BLaER1 treated with 17β-estradiol and CSF1 and Interleukin-3, amounts not matched to agents 10 nM and 100 nM (cell line): ENCODE data around the gene CSRNP2.

Source experiments
- H3K27ac ChIP-seq, 11 experiments: shearing (Covaris generic); formaldehyde crosslinking; 2 replicates each; pipeline ENCODE4 v1.8.1; 2022
- H3K27me3 ChIP-seq, 11 experiments: shearing (Covaris generic); formaldehyde crosslinking; 2 replicates each; pipeline ENCODE4 v1.8.1; 2022
- H3K36me3 ChIP-seq, 11 experiments: shearing (Covaris generic); formaldehyde crosslinking; 2 replicates each; pipeline ENCODE4 v1.8.1; 2022
- H3K4me1 ChIP-seq, 10 experiments: shearing (Covaris generic); formaldehyde crosslinking; 2 replicates each; pipeline ENCODE4 v1.8.1; 2022
- H3K4me2 ChIP-seq, 11 experiments: shearing (Covaris generic); formaldehyde crosslinking; 2 replicates each; pipeline ENCODE4 v1.8.1; 2022
- H3K4me3 ChIP-seq, 10 experiments: shearing (Covaris generic); formaldehyde crosslinking; 2 replicates each; pipeline ENCODE4 v1.8.1; 2022
- H3K9ac ChIP-seq, 11 experiments: shearing (Covaris generic); formaldehyde crosslinking; 2 replicates each; pipeline ENCODE4 v1.8.1; 2022
- H3K9me3 ChIP-seq, 11 experiments: shearing (Covaris generic); formaldehyde crosslinking; replicated peaks in 1 of 11; 2 replicates each; pipeline ENCODE4 v1.8.1; 2022
- H4K20me1 ChIP-seq, 11 experiments: shearing (Covaris generic); formaldehyde crosslinking; 2 replicates each; pipeline ENCODE4 v1.8.1; 2022
- Cebpa-rat ChIP-seq, 11 experiments: shearing (Covaris generic); IDR thresholded peaks; 2 replicates each; pipeline ENCODE4 v1.8.1; 2022

CSRNP2 gene

GRCh38 chr12:51070004-51070403 is 13.4 kb downstream of the CSRNP2 start:
- peak overlapping the region in 7 of 11 experiments; percentile 7 to 61 (median 43); a peak in 7 of 22 replicates for H3K9ac ChIP-seq
- H3K4me2 ChIP-seq = peak overlapping the region in 9 of 11 experiments; percentile 4 to 63 (median 37); a peak in 14 of 22 replicates

GRCh38 chr12:51067771-51068170 is 15.6 kb downstream of the CSRNP2 start:
- H3K4me2 ChIP-seq = no peak overlapping the region
- H3K36me3 ChIP-seq = peaks cover 97 to 100% (median 100%) of the 10 kb centered on the region in 11 experiments
- peaks cover 0 to 22% (median 14%) of the 10 kb centered on the region in 11 experiments; a peak in 11 of 22 replicates for H4K20me1 ChIP-seq
- TF ChIP-seq Cebpa-rat (IDR thresholded peaks at IDR 0.05) = no peak
- no peak overlapping the region for H3K4me3 ChIP-seq
- no peak overlapping the region for H3K27ac ChIP-seq
- no peaks in the 10 kb centered on the region for H3K27me3 ChIP-seq
- no peaks in the 10 kb centered on the region for H3K9me3 ChIP-seq
- peaks cover 0 to 21% (median 13%) of the 10 kb centered on the region in 10 experiments; a peak in 12 of 20 replicates for H3K4me1 ChIP-seq
- no peak overlapping the region for H3K9ac ChIP-seq

More at GRCh38 chr12:51070004-51070403, 13.4 kb downstream of the CSRNP2 start:
- peaks cover 93 to 100% (median 98%) of the 10 kb centered on the region in 11 experiments for H3K36me3 ChIP-seq
- peaks cover 0 to 18% (median 6%) of the 10 kb centered on the region in 11 experiments; a peak in 11 of 22 replicates for H4K20me1 ChIP-seq
- no peaks in the 10 kb centered on the region for H3K9me3 ChIP-seq
- peak in 4 of 11 experiments; percentile 40 to 77 (median 62); a peak in 5 of 22 replicates for TF ChIP-seq Cebpa-rat (IDR thresholded peaks at IDR 0.05)
- H3K4me3 ChIP-seq = no peak overlapping the region
- H3K27me3 ChIP-seq = no peaks in the 10 kb centered on the region
- H3K27ac ChIP-seq = peak overlapping the region in 7 of 11 experiments; percentile 5 to 77 (median 70); a peak in 12 of 22 replicates
- H3K4me1 ChIP-seq = peaks cover 0 to 21% (median 13%) of the 10 kb centered on the region in 10 experiments; a peak in 13 of 20 replicates

- H3K9me3 ChIP-seq = no peaks in the 10 kb centered on the region
- no peak overlapping the region for H3K9ac ChIP-seq
- no peak for TF ChIP-seq Cebpa-rat (IDR thresholded peaks at IDR 0.05)
- peaks cover 0 to 21% (median 13%) of the 10 kb centered on the region in 10 experiments; a peak in 12 of 20 replicates for H3K4me1 ChIP-seq
- no peaks in the 10 kb centered on the region for H3K27me3 ChIP-seq
- no peak overlapping the region for H3K27ac ChIP-seq
- H3K36me3 ChIP-seq = peaks cover 97 to 100% (median 100%) of the 10 kb centered on the region in 11 experiments
- H3K4me2 ChIP-seq = no peak overlapping the region
- peaks cover 0 to 26% (median 20%) of the 10 kb centered on the region in 11 experiments; a peak in 12 of 22 replicates for H4K20me1 ChIP-seq
- H3K4me3 ChIP-seq = no peak overlapping the region
Observed at GRCh38 chr12:51067229-51067628, 16.2 kb downstream of the CSRNP2 start.

- Histone ChIP-seq H3K36me3 (peaks cover 97 to 100% (median 99%) of the 10 kb centered on the region in 11 experiments), H3K9ac (no peak overlapping the region), H3K4me2 (no peak overlapping the region), H3K27me3 (no peaks in the 10 kb centered on the region), H4K20me1 (peaks cover 0 to 39% (median 21%) of the 10 kb centered on the region in 11 experiments; a peak in 12 of 22 replicates), H3K9me3 (no peaks in the 10 kb centered on the region), H3K27ac (no peak overlapping the region), H3K4me1 (peaks cover 0 to 13% (median 9%) of the 10 kb centered on the region in 10 experiments; a peak in 12 of 20 replicates), H3K4me3 (no peak overlapping the region)
- TF ChIP-seq Cebpa-rat (IDR thresholded peaks at IDR 0.05) = no peak
Observed at GRCh38 chr12:51065530-51065929, 17.9 kb downstream of the CSRNP2 start.

- no peak overlapping the region for H3K9ac ChIP-seq
- H3K4me1 ChIP-seq = peaks cover 0 to 12% (median 0%) of the 10 kb centered on the region in 10 experiments; a peak in 5 of 20 replicates
- no peak overlapping the region for H3K4me2 ChIP-seq
- no peak overlapping the region for H3K4me3 ChIP-seq
- no peak for TF ChIP-seq Cebpa-rat (IDR thresholded peaks at IDR 0.05)
- peaks cover 97 to 100% (median 99%) of the 10 kb centered on the region in 11 experiments for H3K36me3 ChIP-seq
- peaks cover 0 to 39% (median 21%) of the 10 kb centered on the region in 11 experiments; a peak in 12 of 22 replicates for H4K20me1 ChIP-seq
- H3K27me3 ChIP-seq = no peaks in the 10 kb centered on the region
- no peaks in the 10 kb centered on the region for H3K9me3 ChIP-seq
- no peak overlapping the region for H3K27ac ChIP-seq
Observed at GRCh38 chr12:51062631-51063397, 20.6 kb downstream of the CSRNP2 start.

GRCh38 chr12:51059086-51059485 is 24.3 kb downstream of the CSRNP2 start:
- no peaks in the 10 kb centered on the region for H3K27me3 ChIP-seq
- H4K20me1 ChIP-seq = peaks cover 0 to 27% (median 9%) of the 10 kb centered on the region in 11 experiments; a peak in 12 of 22 replicates
- no peaks in the 10 kb centered on the region for H3K9me3 ChIP-seq
- no peak overlapping the region for H3K4me3 ChIP-seq
- peaks cover 0 to 19% (median 8%) of the 10 kb centered on the region in 10 experiments; a peak in 10 of 20 replicates for H3K4me1 ChIP-seq
- no peak overlapping the region for H3K9ac ChIP-seq
- H3K27ac ChIP-seq = no peak overlapping the region
- no peak for TF ChIP-seq Cebpa-rat (IDR thresholded peaks at IDR 0.05)
- peak overlapping the region in 1 of 11 experiments; percentile 16; a peak in 1 of 22 replicates for H3K4me2 ChIP-seq
- H3K36me3 ChIP-seq = peaks cover 97 to 100% (median 99%) of the 10 kb centered on the region in 11 experiments

GRCh38 chr12:51056242-51056641 is 27.2 kb downstream of the CSRNP2 start:
- H3K27me3 ChIP-seq = no peaks in the 10 kb centered on the region
- peaks cover 0 to 3% (median 0%) of the 10 kb centered on the region in 11 experiments; a peak in 4 of 22 replicates for H4K20me1 ChIP-seq
- H3K4me3 ChIP-seq = no peak overlapping the region
- peak overlapping the region in 3 of 11 experiments; percentile 6 to 47 (median 37); a peak in 6 of 22 replicates for H3K4me2 ChIP-seq
- H3K27ac ChIP-seq = no peak overlapping the region
- H3K4me1 ChIP-seq = peaks cover 0 to 19% (median 8%) of the 10 kb centered on the region in 10 experiments; a peak in 10 of 20 replicates
- H3K36me3 ChIP-seq = peaks cover 88 to 100% (median 97%) of the 10 kb centered on the region in 11 experiments
- TF ChIP-seq Cebpa-rat (IDR thresholded peaks at IDR 0.05) = peak in 4 of 11 experiments; percentile 11 to 38 (median 24); a peak in 2 of 22 replicates
- no peak overlapping the region for H3K9ac ChIP-seq
- no peaks in the 10 kb centered on the region for H3K9me3 ChIP-seq

GRCh38 chr12:51055060-51055459 is 28.3 kb downstream of the CSRNP2 start:
- Histone ChIP-seq H3K36me3 (peaks cover 80 to 99% (median 94%) of the 10 kb centered on the region in 11 experiments), H4K20me1 (no peaks in the 10 kb centered on the region; a peak in 2 of 22 replicates)
- TF ChIP-seq Cebpa-rat (IDR thresholded peaks at IDR 0.05) = no peak

GRCh38 chr12:51051787-51052186 is 31.6 kb downstream of the CSRNP2 start:
- H3K27me3 ChIP-seq = no peaks in the 10 kb centered on the region
- peaks cover 47 to 69% (median 63%) of the 10 kb centered on the region in 11 experiments for H3K36me3 ChIP-seq
- H4K20me1 ChIP-seq = no peaks in the 10 kb centered on the region
- no peak overlapping the region for H3K27ac ChIP-seq
- no peak overlapping the region for H3K4me2 ChIP-seq
- TF ChIP-seq Cebpa-rat (IDR thresholded peaks at IDR 0.05) = no peak
- no peaks in the 10 kb centered on the region for H3K9me3 ChIP-seq
- peaks cover 21 to 33% (median 25%) of the 10 kb centered on the region in 10 experiments for H3K4me1 ChIP-seq
- H3K9ac ChIP-seq = no peak overlapping the region; a peak in 2 of 22 replicates
- no peak overlapping the region for H3K4me3 ChIP-seq

More at GRCh38 chr12:51055060-51055459, 28.3 kb downstream of the CSRNP2 start:
- Histone ChIP-seq H3K9ac (no peak overlapping the region), H3K4me1 (peaks cover 0 to 24% (median 8%) of the 10 kb centered on the region in 10 experiments; a peak in 11 of 20 replicates), H3K4me3 (no peak overlapping the region), H3K27ac (no peak overlapping the region), H3K27me3 (no peaks in the 10 kb centered on the region), H3K9me3 (no peaks in the 10 kb centered on the region), H3K4me2 (no peak overlapping the region)
